Kidney glomerular epithelial cell (primary cell): Measurements from ENCODE around the gene UBALD2.
A peak's percentile ranks its signal among the peaks of the same experiment; 100 is the strongest.
"Not testable (repeated sequence)": the region's sequence is repeated elsewhere in the genome, so short reads cannot be mapped to it uniquely, and the experiment has no call there.

Experiments used
- DNase-seq: peaks from one replicate; lab custom pipeline; 2025; lab: John Stamatoyannopoulos, UW

UBALD2 gene

DNA sequence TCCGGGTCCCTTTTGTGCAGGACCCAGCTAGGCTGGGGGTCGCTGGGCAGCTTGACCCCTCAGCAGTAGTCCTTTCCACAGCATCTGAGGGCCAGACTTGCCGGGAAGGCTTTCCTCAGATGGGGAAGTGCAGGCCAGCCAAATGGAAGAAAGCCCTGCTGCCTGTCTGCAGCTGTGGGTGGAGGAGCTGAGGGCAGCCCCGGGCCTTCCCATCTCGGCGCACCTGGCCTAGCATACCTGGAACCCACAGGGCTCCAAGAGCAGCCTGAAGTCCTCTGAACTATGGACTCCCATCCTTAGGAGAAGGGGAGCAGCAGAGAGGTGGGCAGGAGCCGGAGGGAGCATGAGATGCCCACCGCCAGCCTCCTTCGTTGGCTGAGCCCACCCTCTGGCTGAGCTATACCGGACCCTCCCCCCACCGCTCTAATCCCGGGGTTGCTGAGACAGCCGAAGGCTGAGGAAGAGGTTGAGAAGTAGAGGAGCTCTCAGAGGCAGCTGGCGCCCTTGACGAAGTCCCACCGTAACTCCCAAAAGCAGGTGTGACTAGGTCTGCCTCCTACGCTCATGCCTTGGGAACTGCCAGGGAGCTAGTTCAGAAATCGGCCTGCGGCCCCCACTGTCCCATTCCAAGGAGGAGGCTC lies 13.2 kb downstream of the UBALD2 start:
- no peak for DNase-seq

DNA sequence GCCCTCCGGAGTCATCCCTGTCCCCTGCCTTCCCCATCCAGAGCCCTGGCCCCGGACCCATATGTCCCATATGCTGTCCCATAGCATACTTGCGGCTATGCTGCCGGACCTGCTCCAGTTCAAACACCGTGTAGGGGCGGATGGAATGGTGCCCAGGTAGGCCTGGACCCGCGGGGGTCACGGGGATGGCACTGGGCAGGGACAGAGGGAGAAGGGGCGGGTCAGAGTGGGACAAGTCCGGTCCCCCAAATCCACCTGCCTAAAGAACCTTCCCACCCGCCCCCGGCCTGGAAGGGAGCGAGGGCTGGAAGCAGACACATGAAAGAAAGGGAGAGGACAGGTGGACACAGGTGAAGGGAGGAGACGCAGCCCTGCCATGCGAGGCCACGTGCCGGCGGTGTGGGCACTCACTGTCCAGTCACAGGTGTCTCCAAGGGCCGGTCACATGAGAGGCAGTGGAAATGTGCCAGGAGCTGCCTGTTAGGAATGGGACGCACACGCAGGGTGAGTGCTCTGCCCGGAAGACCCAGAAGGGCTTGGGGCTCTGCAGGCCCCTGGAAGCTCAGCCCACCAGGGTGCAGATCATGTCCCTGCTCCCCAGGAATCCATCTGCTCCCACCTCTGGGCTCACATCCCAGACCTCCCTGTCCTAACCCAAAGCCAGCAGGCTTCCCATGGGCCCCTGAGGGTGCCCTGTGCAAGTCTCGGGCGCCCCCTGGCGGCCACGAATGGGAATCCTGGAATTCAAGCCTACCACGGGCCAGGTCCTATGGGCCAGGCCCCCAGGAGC lies 14.0 kb downstream of the UBALD2 start:
- peak; percentile 40 for DNase-seq

DNA sequence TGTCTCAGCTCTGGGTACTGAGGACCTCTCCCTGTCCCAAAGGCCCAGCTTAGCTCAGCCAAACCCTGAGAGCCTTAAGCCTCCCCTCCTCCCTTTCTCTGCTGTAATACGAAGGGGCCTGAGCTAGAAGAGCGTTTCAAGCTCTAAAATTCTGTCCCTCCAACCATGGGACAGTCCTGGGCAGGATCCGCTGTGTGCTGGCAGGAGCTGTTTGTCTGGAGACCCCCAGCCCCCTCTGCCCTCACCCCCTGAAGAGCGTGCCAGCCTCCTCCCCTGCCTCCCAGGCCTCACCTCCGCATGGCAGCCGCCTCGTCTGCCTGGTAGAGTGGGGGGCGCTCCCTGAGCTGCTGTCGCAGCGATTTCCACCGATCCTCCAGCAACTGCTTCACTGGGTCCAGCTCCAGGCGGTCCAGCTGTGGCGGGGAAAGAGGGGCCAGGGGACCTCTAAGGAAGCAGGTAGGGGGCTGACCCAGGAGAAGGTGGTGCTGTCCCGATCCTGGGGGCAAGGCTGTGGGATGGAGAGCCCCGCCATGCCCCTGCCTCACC lies 14.7 kb downstream of the UBALD2 start:
- DNase-seq: no peak

DNA sequence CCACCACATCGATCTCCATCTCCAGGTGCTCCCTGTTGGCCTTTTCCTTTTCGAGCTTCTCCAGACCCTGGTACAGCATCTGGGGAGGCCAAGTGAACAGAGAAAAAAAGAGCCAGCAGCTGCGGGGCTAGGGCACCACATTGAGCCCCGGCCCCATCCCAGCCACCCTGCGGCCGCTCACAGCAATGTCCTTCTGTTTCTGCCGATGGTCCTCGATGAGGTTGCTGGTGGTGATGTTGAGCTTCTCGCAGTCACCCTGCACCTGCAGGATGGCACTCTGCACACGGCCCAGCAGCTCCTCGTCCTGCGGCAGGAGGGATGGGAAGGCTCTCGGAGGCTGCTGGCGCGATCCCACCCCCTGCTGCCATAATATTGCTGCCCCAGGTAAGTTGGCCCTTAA lies 15.5 kb downstream of the UBALD2 start:
- DNase-seq: no peak

GRCh38 chr17:76281573-76282371 lies 16.6 kb downstream of the UBALD2 start:
- DNase-seq: no peak

GRCh38 chr17:76292567-76292966 lies 27.4 kb downstream of the UBALD2 start:
- no peak for DNase-seq

GRCh38 chr17:76293106-76293505 lies 28.0 kb downstream of the UBALD2 start:
- no peak for DNase-seq

- DNase-seq: no peak
These were observed 31.0 kb downstream of the UBALD2 start for GRCh38 chr17:76296186-76296585.

DNA sequence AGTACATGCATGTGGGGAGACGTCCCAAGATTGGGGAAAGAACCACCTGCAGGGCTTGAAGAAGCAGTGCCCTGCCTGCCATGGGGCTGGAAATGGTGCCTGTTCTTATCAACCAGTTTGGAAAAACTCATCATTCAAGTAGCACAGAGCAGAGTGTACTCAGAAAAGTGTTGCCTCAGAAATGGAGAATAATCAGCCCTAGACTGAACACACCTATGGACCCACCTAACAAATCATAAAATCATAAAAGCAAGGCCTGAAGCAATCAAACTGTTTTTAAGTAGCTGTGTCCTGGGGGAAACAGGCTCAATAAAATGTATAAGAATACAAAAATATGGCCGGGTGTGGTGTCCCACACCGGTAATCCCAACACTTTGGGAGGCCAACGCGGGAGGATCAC lies 31.7 kb downstream of the UBALD2 start:
- no peak for DNase-seq

DNA sequence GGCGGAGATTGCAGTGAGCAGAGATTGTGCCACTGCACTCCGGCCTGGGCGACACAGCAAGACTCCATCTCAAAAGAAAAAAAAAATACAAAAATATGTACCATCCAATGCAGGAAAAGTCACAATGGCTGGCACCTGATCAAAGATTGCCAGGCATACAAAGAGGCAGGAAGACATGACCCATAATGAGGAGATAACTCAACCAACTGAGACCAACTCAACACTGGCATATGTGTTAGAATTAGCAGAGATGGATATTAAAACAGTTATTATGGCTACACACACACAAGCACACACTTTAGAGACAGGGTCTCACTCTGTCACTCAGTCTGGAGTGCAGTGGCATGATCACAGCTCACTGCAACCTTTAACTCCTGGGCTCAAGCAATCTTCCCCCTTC lies 32.3 kb downstream of the UBALD2 start:
- DNase-seq: no peak

DNA sequence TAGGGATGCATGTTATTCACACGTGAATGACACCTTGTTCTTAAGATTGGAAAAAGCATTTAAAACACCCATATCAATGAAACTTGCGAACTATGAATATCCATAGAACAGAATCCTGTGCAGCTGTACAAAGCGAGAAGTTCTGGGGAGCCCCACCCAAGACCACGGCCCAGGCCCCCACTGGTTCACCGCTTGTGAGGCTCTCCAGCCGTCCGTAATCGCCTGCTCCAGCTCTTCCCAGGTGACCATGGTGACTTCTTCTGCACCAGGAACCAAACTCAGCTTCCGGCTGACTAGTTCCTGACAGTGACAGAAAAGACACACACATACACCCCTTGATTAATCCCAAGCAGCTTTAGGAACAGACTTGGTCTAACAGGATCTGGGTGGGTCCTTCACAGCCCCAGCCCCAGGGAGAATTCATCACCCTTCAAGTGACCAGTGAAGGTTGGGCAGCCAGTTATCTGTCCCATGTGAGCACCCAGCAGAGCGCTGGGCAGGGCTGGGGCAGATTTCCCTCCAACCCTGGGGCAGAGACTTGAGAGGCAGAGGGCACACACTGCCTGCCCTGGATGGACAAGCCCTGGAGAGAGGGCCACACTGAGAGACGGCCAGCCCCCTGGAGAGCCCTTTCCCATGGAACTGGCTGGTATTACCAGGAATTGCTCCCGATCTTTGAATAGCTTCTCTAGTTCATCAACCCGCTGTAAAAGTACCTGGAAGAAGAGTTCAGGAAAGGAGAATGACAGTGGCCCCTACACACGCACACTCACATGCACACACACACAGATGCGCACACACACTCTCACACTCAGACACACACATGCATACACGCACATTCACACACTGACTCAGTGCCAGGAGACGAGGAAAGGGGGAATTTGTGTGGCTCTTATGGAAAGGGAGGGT lies 39.3 kb downstream of the UBALD2 start:
- no peak for DNase-seq

DNA sequence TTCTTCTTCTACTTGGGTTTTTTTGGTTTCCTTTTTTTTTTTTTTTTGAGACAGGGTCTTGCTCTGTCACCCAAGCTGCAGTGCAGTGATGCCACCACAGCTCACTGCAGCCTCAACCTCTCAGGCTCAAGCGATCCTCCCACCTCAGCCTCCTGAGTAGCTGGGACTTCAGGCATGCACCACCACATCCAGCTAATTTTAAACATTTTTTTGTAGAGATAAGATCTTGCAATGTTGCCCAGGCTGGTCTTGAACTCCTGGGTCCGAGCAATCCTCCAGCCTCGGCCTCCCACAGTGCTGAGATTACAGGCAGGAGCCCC lies 39.9 kb downstream of the UBALD2 start:
- DNase-seq: not testable (repeated sequence)

GRCh38 chr17:76307299-76307965 lies 42.3 kb downstream of the UBALD2 start:
- no peak for DNase-seq

- DNase-seq: no peak
These were observed 42.8 kb downstream of the UBALD2 start, which contains the start of gene QRICH2 for GRCh38 chr17:76307966-76308338. QRICH2 (minus strand) TSS chr17:76308276; CDS start chr17:76307998, 278 bp downstream.

DNA sequence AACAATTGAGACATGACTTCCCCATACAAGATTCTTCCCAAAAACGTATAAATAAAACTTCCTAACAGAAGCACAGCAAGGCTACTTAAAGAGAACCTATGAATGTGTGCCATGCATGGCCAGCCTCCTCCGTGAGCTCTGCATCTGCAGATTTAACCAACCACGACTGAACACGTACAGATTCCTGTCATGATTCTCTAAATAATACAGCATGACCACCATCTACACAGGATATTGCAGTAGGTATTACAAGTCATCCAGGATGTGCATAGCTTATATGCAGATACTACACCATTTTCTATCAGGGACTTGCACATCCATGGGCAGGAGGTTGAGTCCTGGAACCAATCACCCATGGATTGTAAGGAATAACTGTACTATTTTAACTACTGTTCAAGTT lies 44.3 kb downstream of the UBALD2 start:
- no peak for DNase-seq

DNA sequence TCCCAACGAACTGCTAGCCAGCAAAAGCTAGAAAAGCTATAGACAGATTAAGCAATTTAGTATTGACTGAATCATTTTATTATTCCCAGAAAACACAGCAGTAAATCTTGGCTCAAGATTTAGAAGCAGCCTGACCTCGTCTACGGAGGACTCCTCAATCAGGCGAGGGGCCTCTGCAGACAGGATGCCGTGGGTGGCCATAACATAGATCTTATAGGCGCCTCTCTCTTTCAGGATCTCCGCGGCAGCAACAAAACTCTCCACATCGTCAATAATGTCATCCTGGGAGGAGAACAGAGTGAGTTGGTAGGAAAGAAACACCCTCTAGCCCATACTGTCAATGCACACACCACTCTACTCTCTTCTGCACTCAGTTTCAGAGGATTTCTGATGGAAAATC lies 47.6 kb downstream of the UBALD2 start:
- DNase-seq: no peak

DNA sequence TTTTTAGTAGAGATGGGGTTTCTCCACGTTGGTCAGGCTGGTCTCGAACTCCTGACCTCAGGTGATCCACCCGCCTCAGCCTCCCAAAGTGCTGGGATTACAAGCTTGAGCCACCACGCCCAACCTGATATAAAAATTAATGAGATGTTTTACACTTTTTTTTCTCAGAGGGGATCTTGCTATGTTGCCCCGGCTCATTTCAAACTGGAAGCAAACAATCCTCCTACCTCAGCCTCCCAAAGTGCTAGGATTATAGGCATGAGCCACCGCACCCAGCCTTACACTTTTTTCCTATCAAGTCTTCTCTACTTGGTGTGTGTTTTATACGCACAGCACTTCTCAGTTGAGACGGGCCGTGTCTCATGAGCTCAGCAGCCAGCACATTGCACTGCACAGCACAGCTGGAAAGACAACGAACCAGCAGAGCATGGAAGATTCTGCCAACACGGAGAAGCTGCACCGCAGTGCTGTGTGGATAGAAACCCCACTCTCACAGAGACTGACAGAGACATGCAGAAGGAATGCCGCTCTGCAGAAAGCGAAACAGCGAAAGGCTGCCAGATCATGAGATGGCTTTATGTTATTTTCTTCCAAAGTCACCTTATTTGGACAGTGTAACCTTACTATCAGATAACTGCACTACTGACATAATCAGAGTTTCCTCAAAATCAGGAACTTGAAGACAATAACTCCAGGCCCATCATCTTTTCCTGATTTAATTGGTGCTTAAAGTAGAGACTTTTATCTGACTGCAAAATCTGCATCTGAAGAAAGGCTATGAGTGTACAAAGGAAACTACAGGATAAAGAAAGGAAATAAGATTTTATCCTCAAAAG lies 49.5 kb downstream of the UBALD2 start:
- no peak for DNase-seq

- DNase-seq: no peak
These were observed 52.4 kb downstream of the UBALD2 start for GRCh38 chr17:76317535-76317934.

DNA sequence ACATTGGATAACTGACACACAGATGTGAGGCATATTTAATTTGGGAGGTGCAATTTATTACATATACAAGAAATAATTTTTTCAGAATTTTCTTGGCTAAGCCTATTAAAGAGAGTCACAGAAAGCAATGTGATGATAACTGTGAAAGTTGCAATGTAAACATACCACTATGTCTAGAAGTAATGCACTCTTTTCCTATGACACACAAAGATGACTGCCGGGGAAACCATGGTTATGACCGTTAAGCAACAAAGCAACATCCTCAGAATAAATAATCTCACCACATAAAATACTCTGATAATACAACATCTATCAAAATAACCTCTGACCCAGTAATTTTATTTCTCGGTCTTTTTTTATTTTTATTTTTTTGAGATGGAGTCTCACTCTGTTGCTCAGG lies 53.4 kb downstream of the UBALD2 start:
- DNase-seq: no peak
